ENCODE results near the gene ESPL1.

DNA sequence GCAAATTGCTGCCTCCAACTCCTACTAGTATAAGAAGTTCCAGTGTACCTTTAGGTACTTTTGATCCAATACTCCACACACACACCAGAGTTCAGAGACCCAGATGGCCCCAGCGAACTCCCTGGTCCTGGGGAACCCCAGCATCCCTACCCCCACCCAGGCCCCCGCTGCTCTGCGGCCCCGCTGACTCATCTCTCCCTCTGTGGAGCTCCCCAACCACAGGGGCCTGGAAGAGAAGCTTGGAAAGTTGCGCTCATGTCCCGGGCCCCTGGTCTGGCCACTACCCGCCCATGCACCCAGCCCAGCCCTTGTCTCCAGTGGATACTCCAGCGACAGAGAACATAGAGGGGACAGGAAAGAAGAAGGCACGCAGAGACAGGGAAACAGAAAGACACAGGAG lies 72.3 kb downstream of the ESPL1 start:
- TF ChIP-seq CTCF (conservative IDR thresholded peaks at IDR 0.05 in 1 of 2, IDR thresholded peaks at IDR 0.05 in 1 of 2; ENCODE audit: low read depth in 1 of 2, low read length in 2 of 2), result no peak
- TF ChIP-seq EZH2 (IDR thresholded peaks at IDR 0.05; ENCODE audit: low read length, missing control alignments), result no peak

All from fibroblast of lung (primary cell).